HK-2 (cell line): Measurements from ENCODE around the gene SERPINB13.

Experiments used
- DNase-seq: peaks from one replicate; pipeline ENCODE4 v3.0.0-alpha.2; 2018; ENCODE audit not compliant: unreplicated experiment

Gene SERPINB13

GRCh38 chr18:63586966-63587365, at the start of gene SERPINB13:
SERPINB13 (plus strand) TSS chr18:63587343; CDS start chr18:63588668, 1,325 bp downstream.
- no peak for DNase-seq

GRCh38 chr18:63539904-63540510, 47.1 kb upstream of the SERPINB13 start:
- DNase-seq: no peak

GRCh38 chr18:63542069-63542468, 45.1 kb upstream of the SERPINB13 start, which contains the start of gene SERPINB12:
SERPINB12 (plus strand) TSS chr18:63542369; CDS start chr18:63556160, 13,791 bp downstream.
- no peak for DNase-seq

GRCh38 chr18:63544017-63544416, 43.1 kb upstream of the SERPINB13 start:
- DNase-seq: no peak

- no peak for DNase-seq
These were observed 42.1 kb upstream of the SERPINB13 start for GRCh38 chr18:63545000-63545399.

GRCh38 chr18:63550068-63550467, 37.1 kb upstream of the SERPINB13 start:
- DNase-seq: no peak

GRCh38 chr18:63551769-63552168, 35.4 kb upstream of the SERPINB13 start:
- DNase-seq: no peak

GRCh38 chr18:63552581-63552980, 34.6 kb upstream of the SERPINB13 start:
- no peak for DNase-seq

GRCh38 chr18:63553081-63553480, 34.1 kb upstream of the SERPINB13 start:
- no peak for DNase-seq

- DNase-seq: no peak
These were observed 27.3 kb upstream of the SERPINB13 start for GRCh38 chr18:63559567-63560491.

GRCh38 chr18:63562284-63562683, 24.9 kb upstream of the SERPINB13 start:
- no peak for DNase-seq

- no peak for DNase-seq
These were observed 23.1 kb upstream of the SERPINB13 start for GRCh38 chr18:63564021-63564420.

GRCh38 chr18:63564561-63564960, 22.6 kb upstream of the SERPINB13 start:
- DNase-seq: no peak

- DNase-seq: no peak
These were observed 19.9 kb upstream of the SERPINB13 start for GRCh38 chr18:63567276-63567675.

- no peak for DNase-seq
These were observed 19.3 kb upstream of the SERPINB13 start for GRCh38 chr18:63567825-63568224.

- DNase-seq: no peak
These were observed 16.4 kb upstream of the SERPINB13 start for GRCh38 chr18:63570721-63571120.

- DNase-seq: no peak
These were observed 11.5 kb upstream of the SERPINB13 start for GRCh38 chr18:63575681-63576080.

GRCh38 chr18:63578357-63578958, 8.7 kb upstream of the SERPINB13 start:
- peak; percentile 7 for DNase-seq

GRCh38 chr18:63579616-63580015, 7.5 kb upstream of the SERPINB13 start:
- DNase-seq: no peak

GRCh38 chr18:63585988-63586387, 1.2 kb upstream of the SERPINB13 start:
- DNase-seq: no peak

- DNase-seq: no peak
These were observed 712 bp upstream of the SERPINB13 start for GRCh38 chr18:63586431-63586830.

GRCh38 chr18:63588909-63589308, 1.8 kb downstream of the SERPINB13 start:
- no peak for DNase-seq

- DNase-seq: no peak
These were observed 3.2 kb downstream of the SERPINB13 start for GRCh38 chr18:63590373-63590772.
